Endodermal cell (in vitro differentiated cells): ENCODE results near the gene DNAAF5. TPM values are rescaled to one million over a fixed set of nuclear protein-coding genes. Genes with fewer than 3 reads are reported as not detected.
A peak's percentile ranks its signal among the peaks of the same experiment; 100 is the strongest.

Experiments
- DNase-seq: peaks from one replicate; pipeline ENCODE4 v3.0.0-alpha.2; 2017
- H3K27ac ChIP-seq: 2 replicates; pipeline ENCODE4 v1.5.1; 2013; ENCODE audit warnings: mild to moderate bottlenecking, low read depth, low read length, moderate library complexity
- H3K27me3 ChIP-seq: 2 replicates; pipeline ENCODE4 v1.6.1; 2013; ENCODE audit warnings: mild to moderate bottlenecking, low read length, moderate library complexity; ENCODE audit not compliant: insufficient read depth, control insufficient read depth, poor library complexity, severe bottlenecking
- H3K36me3 ChIP-seq: 2 replicates; pipeline ENCODE4 v1.7.0; 2013; ENCODE audit warnings: mild to moderate bottlenecking, low read length, moderate library complexity; ENCODE audit not compliant: control insufficient read depth, insufficient read depth
- H3K4me1 ChIP-seq: one replicate; pipeline ENCODE4 v1.7.0; 2013; ENCODE audit warnings: low read length; ENCODE audit not compliant: control insufficient read depth, insufficient read depth
- H3K4me3 ChIP-seq: 2 replicates; pipeline ENCODE4 v1.5.1; 2013; ENCODE audit warnings: mild to moderate bottlenecking, low read length, moderate library complexity
- H3K9ac ChIP-seq: 2 replicates; pipeline ENCODE4 v1.6.1; 2013; ENCODE audit warnings: mild to moderate bottlenecking, low read length, moderate library complexity; ENCODE audit not compliant: poor library complexity, severe bottlenecking; ENCODE audit errors: extremely low read depth
- H3K9me3 ChIP-seq: 2 replicates; pipeline ENCODE4 v1.6.1; 2013; ENCODE audit warnings: mild to moderate bottlenecking, low read length, moderate library complexity; ENCODE audit not compliant: control insufficient read depth
- H3K27ac Mint-ChIP-seq: 2 replicates; pipeline ENCODE4 v1.8.0; 2020; ENCODE audit warnings: mixed read lengths
- H3K27me3 Mint-ChIP-seq: 2 replicates; pipeline ENCODE4 v1.8.0; 2021; ENCODE audit warnings: mild to moderate bottlenecking, mixed read lengths; ENCODE audit not compliant: insufficient read depth
- H3K36me3 Mint-ChIP-seq: 2 replicates; pipeline ENCODE4 v1.8.0; 2020; ENCODE audit warnings: low read depth, mixed read lengths
- H3K4me1 Mint-ChIP-seq: 2 replicates; pipeline ENCODE4 v1.8.0; 2020; ENCODE audit warnings: mixed read lengths
- H3K4me3 Mint-ChIP-seq: 2 replicates; pipeline ENCODE4 v1.8.0; 2020; ENCODE audit warnings: mild to moderate bottlenecking, moderate library complexity, mixed read lengths
- H3K9me3 Mint-ChIP-seq: 2 replicates; pipeline ENCODE4 v1.8.0; 2020; ENCODE audit warnings: mild to moderate bottlenecking, mixed read lengths
- WGBS, 2 experiments: methylation state at CpG; one replicate each; pipeline versions ENCODE4 v1.1.5 to v1.1.7; 2013; ENCODE audit warnings: missing lambda C conversion rate in 2 of 2, mixed read lengths in 1 of 2; ENCODE audit not compliant: insufficient coverage in 1 of 2, insufficient read length in 1 of 2; 5-methylcytosine and 5-hydroxymethylcytosine counted together
- total RNA-seq, 2 donors: library from RNA; stranded (reverse); fragmentation: NEBNext Ultra II Directional in 1 of 2; extraction: Animal tissue kit (Norgen Biotek cat#: 25700) in 1 of 2; gene quantifications; 2 replicates in 1 of 2; 3 replicates in 1 of 2; pipeline ENCODE4 v1.2.1, GENCODE V29; 2021
- TF ChIP-seq, protein P1 (sequence below): fragments of 200-600 bp; sonication (generic); conservative IDR thresholded peaks from 2 replicates; pipeline ENCODE4 v1.5.0; 2021; ENCODE audit warnings: antibody characterized with exemption, mild to moderate bottlenecking

The DNAAF5 gene
- total RNA-seq, 2 donors from 2014 or later = 54.2 to 54.3 TPM

- H3K36me3 Mint-ChIP-seq = peaks cover 47% of the 10 kb centered on the region
- DNase-seq = no peak
- no peak overlapping the region for H3K4me3 ChIP-seq
- H3K9me3 ChIP-seq = no peaks in the 10 kb centered on the region
- peak overlapping the region; percentile 70 for H3K27ac Mint-ChIP-seq
- H3K36me3 ChIP-seq = peaks cover 33% of the 10 kb centered on the region
- no peaks in the 10 kb centered on the region for H3K27me3 Mint-ChIP-seq
- no peaks in the 10 kb centered on the region for H3K4me1 Mint-ChIP-seq
- H3K9me3 Mint-ChIP-seq = no peaks in the 10 kb centered on the region
- TF ChIP-seq, protein P1, sequence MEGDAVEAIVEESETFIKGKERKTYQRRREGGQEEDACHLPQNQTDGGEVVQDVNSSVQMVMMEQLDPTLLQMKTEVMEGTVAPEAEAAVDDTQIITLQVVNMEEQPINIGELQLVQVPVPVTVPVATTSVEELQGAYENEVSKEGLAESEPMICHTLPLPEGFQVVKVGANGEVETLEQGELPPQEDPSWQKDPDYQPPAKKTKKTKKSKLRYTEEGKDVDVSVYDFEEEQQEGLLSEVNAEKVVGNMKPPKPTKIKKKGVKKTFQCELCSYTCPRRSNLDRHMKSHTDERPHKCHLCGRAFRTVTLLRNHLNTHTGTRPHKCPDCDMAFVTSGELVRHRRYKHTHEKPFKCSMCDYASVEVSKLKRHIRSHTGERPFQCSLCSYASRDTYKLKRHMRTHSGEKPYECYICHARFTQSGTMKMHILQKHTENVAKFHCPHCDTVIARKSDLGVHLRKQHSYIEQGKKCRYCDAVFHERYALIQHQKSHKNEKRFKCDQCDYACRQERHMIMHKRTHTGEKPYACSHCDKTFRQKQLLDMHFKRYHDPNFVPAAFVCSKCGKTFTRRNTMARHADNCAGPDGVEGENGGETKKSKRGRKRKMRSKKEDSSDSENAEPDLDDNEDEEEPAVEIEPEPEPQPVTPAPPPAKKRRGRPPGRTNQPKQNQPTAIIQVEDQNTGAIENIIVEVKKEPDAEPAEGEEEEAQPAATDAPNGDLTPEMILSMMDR = no peak
- no peak overlapping the region for H3K9ac ChIP-seq
- H3K4me1 ChIP-seq = no peaks in the 10 kb centered on the region
- 85 to 92% methylated on average over 6 to 12 of the region's 12 CpGs for WGBS, 2 experiments
- no peaks in the 10 kb centered on the region for H3K27me3 ChIP-seq
- no peak overlapping the region for H3K27ac ChIP-seq
- H3K4me3 Mint-ChIP-seq = no peak overlapping the region
Measured at GRCh38 chr7:747186-747585, 20.7 kb downstream of the DNAAF5 start.

DNA sequence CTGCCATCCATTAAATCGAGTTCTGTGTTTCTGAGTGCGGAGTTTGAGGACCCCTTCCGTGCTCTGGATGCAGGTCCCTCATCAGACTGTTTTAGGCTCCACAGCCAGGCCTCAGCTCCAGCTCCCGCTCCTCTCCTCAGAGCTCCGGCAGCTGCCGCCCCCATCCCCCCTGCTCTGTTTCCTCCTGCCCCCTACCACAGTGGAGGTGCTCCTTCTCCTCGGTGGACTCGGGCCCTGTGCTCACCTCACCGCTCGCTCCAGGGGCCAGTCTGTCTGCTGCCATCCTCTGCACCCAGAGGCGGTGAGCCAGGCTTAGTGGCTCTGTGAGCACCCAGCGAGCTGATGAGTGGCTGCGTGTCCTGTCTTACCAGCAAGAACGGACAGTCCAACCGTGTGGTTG, 21.9 kb downstream of the DNAAF5 start:
- H3K4me3 ChIP-seq = no peak overlapping the region
- Mint-ChIP-seq H3K4me1 (no peaks in the 10 kb centered on the region), H3K27ac (peak overlapping the region; percentile 61), H3K36me3 (peaks cover 49% of the 10 kb centered on the region), H3K27me3 (no peaks in the 10 kb centered on the region), H3K9me3 (no peaks in the 10 kb centered on the region), H3K4me3 (no peak overlapping the region)
- H3K4me1 ChIP-seq = no peaks in the 10 kb centered on the region
- H3K36me3 ChIP-seq = peaks cover 31% of the 10 kb centered on the region
- TF ChIP-seq, protein P1 = no peak
- no peaks in the 10 kb centered on the region for H3K27me3 ChIP-seq
- H3K27ac ChIP-seq = no peak overlapping the region
- DNase-seq = no peak
- no peaks in the 10 kb centered on the region for H3K9me3 ChIP-seq
- WGBS, 2 experiments = 94 to 95% methylated on average over 7 to 15 of the region's 15 CpGs
- H3K9ac ChIP-seq = no peak overlapping the region

GRCh38 chr7:749140-749551, 22.6 kb downstream of the DNAAF5 start:
- Histone ChIP-seq H3K9ac (no peak overlapping the region), H3K9me3 (no peaks in the 10 kb centered on the region), H3K27ac (no peak overlapping the region), H3K27me3 (no peaks in the 10 kb centered on the region), H3K4me1 (no peaks in the 10 kb centered on the region), H3K4me3 (no peak overlapping the region), H3K36me3 (peaks cover 33% of the 10 kb centered on the region)
- Mint-ChIP-seq H3K27ac (no peak overlapping the region), H3K36me3 (peaks cover 51% of the 10 kb centered on the region), H3K4me1 (no peaks in the 10 kb centered on the region), H3K27me3 (no peaks in the 10 kb centered on the region), H3K9me3 (no peaks in the 10 kb centered on the region), H3K4me3 (no peak overlapping the region)
- no peak for DNase-seq
- TF ChIP-seq, protein P1 = no peak
- WGBS, 2 experiments = 93 to 97% methylated on average over 14 of the region's 14 CpGs
